Measurements from ENCODE around the gene TNFSF4. TPM values are rescaled to one million over a fixed set of nuclear protein-coding genes. Genes with fewer than 3 reads are reported as not detected.

TNFSF4 gene
- 0.54 TPM for polyA plus RNA-seq (2012; ENCODE audit: insufficient read depth, insufficient read length, low read depth)

- Histone ChIP-seq H3K4me3 (ENCODE audit: low read depth, low read length) (no peak within 1 kb of the TSS), H3K9me3 (no peaks in the 10 kb centered on the region), H3K27me3 (no peaks in the 10 kb centered on the region), H3K36me3 (no peaks in the 10 kb centered on the region), H3K4me1 (peaks cover 5% of the 10 kb centered on the region; the same call in 1 of the 2 replicates)
- no peak for TF ChIP-seq CTCF (IDR thresholded peaks at IDR 0.05; ENCODE audit: low read depth, low read length)
- no peak for DNase-seq
Observed at GRCh38 chr1:173206816-173207568, at the start of gene TNFSF4. TNFSF4 (minus strand) TSS chr1:173207331; CDS start chr1:173207176, 155 bp downstream.

GRCh38 chr1:173255214-173255813 lies 48.2 kb upstream of the TNFSF4 start:
- Histone ChIP-seq H3K36me3 (no peaks in the 10 kb centered on the region), H3K4me1 (no peaks in the 10 kb centered on the region), H3K4me3 (ENCODE audit: low read depth, low read length) (no peak overlapping the region), H3K27me3 (no peaks in the 10 kb centered on the region), H3K9me3 (no peaks in the 10 kb centered on the region)
- DNase-seq = peak; percentile 18
- peak; percentile 82 for TF ChIP-seq CTCF (IDR thresholded peaks at IDR 0.05; ENCODE audit: low read depth, low read length)

GRCh38 chr1:173253046-173253445 lies 45.9 kb upstream of the TNFSF4 start:
- Histone ChIP-seq H3K4me3 (ENCODE audit: low read depth, low read length) (no peak overlapping the region), H3K4me1 (no peaks in the 10 kb centered on the region), H3K9me3 (no peaks in the 10 kb centered on the region), H3K27me3 (0 out of 2 replicates have a peak, but pooled peaks cover 3% of the 10 kb centered on the region), H3K36me3 (no peaks in the 10 kb centered on the region)
- DNase-seq = no peak
- no peak for TF ChIP-seq CTCF (IDR thresholded peaks at IDR 0.05; ENCODE audit: low read depth, low read length)

- TF ChIP-seq CTCF (IDR thresholded peaks at IDR 0.05; ENCODE audit: low read depth, low read length) = no peak
- no peak overlapping the region for H3K4me3 ChIP-seq (ENCODE audit: low read depth, low read length)
- 0 out of 2 replicates have a peak, but pooled peaks cover 3% of the 10 kb centered on the region for H3K27me3 ChIP-seq
- no peaks in the 10 kb centered on the region for H3K9me3 ChIP-seq
- no peaks in the 10 kb centered on the region for H3K36me3 ChIP-seq
- H3K4me1 ChIP-seq = no peaks in the 10 kb centered on the region
- no peak for DNase-seq
Observed at GRCh38 chr1:173249349-173249748, 42.2 kb upstream of the TNFSF4 start.

GRCh38 chr1:173248247-173248940 lies 41.3 kb upstream of the TNFSF4 start:
- TF ChIP-seq CTCF (IDR thresholded peaks at IDR 0.05; ENCODE audit: low read depth, low read length) = no peak
- no peaks in the 10 kb centered on the region for H3K9me3 ChIP-seq
- H3K4me3 ChIP-seq (ENCODE audit: low read depth, low read length) = no peak overlapping the region
- DNase-seq = no peak
- 0 out of 2 replicates have a peak, but pooled peaks cover 3% of the 10 kb centered on the region for H3K27me3 ChIP-seq
- H3K36me3 ChIP-seq = no peaks in the 10 kb centered on the region
- H3K4me1 ChIP-seq = no peaks in the 10 kb centered on the region
